CD4-positive, alpha-beta T cell treated with Interferon gamma for 1 hour (primary cell): ENCODE measurements around the gene AGRN.
"Not testable (repeated sequence)": the region's sequence is repeated elsewhere in the genome, so short reads cannot be mapped to it uniquely, and the experiment has no call there.

Experiments
- DNase-seq: peaks from one replicate; pipeline ENCODE4 v3.0.0-alpha.2; 2020

Gene AGRN

GRCh38 chr1:1069056-1069710 is 49.3 kb downstream of the AGRN start:
- DNase-seq, result peak; percentile 85

DNA sequence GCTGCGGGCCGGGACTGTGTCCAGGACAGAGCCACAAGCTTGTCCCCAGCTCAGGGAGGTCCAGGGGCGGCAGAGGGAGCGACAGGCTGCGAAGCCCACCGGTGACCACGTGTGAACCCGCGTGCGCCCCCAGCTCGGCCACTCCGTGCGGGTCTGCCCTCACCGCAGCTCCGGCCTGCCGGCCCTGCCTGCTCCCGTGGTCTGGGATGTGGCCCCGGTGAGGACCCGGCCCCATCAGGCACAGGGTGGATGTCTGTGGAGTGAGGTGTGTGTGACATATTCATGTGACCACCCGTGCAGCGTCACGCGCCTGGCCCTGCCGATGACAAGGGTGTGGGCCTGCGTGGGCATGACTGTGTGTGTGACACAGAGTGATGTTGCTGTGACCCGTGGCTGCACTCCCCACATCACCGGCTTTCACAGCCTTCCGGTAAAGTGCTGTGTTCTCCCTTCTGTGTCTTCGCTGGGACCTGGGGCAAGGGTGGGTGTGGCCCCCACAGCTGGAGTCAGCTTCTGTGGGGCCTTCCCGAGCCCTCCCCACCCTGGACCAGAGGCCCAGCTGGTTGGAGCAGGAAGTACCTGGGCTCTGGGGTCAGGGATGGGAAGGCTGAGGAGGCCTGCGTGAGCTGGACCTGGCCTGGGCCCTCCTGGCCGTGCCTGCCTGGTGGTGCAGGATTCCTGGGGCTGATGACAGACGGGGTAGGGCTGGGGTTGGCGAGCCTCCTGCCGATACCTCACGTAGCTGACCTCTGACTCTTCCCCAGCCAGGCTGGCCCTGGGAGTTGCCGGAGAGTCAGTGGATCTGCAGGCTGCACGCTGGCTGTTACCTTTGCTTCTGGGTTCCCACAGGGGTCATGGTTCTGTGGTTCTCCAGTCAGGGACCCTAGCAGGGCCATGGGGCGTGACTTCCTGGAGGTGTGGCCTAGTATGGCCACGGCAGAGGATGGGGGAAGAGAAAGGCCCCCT is 50.1 kb downstream of the AGRN start:
- DNase-seq, result peak; percentile 29

DNA sequence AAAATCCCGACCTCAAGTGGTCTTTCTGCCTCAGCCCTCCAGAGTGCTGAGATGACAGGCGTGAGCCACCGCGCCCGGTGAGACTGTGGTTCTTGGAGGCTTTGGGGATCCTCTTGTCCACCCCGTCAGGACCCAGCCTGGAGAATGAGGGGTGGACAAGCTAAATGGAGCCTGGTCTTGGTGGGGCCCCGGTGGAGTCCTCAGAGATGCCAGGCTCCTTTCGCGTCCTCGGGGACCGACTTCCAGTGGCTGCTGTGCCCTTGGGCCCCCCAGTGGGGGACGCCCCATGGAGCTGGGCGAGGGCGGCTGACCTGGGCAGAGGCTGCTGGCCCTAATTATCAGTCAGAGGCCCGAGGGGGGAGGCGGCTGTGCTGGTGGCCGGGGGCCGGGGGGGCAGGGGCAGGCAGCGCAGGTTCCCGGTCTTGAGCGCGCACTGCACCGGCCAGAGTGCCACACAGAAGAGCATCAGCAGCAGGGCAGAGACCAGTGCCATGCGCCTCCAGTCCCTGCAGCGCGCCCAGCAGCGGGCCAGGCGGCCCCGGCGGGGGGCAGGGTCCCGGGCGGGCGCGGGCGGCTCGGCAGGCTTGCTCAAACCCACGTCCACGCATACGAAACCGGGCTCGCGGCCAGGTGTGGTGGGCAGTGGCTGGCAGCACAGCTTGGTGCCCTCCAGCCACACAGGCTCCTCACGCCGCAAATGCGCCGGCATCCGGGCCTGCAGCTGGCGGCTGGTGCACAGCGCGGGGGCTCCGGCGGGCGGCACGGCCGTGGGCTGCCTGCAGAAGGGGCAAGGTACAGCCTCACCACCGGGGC is 51.8 kb downstream of the AGRN start:
- DNase-seq, result no peak

- DNase-seq, result no peak
Observed at GRCh38 chr1:1072299-1072848, 52.5 kb downstream of the AGRN start.

GRCh38 chr1:1072849-1073742 is 53.2 kb downstream of the AGRN start:
- DNase-seq, result no peak

DNA sequence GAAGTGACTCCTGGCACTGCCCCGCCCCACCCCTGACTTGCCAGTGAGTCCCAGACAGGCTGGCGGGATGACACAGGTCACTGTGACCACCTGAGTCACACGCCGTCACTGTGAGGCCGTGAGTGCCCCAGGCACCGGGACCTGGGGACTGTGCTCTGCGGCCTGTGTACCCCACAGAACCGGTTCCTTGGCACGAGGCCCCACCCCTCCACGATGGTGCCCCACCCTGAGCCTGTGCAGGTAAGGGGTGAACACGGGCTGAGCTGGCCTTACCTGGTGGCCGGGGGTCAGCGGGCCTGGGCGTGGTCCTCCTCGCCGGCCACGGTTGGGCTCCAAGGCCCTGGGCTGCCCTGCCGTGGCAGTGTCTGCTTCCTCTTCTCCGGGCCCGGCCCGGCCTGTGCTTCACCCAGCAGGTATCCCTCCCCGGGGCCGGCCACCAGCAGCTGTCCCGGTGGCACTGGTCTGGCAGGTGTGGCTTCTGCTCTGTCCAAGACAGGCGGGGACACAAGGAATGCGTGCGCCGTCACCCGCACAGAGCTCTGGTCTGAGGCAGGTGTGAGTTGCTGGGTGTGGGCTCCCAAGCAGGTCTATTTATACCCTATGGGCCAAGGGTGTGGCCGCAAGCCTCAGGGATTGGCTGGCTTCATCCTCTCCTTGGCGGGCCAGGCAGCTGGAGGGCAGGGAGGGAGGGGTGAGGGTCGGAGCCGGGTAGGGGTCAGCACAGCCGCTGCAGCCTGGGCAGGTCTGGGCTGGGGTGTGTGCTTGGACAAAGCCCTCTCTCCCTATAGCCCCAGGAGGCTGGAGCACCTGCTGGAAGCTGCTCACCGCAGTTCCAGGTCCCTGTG is 54.0 kb downstream of the AGRN start, which contains the start of gene RNF223:
Gene RNF223 (minus strand): TSS at position 564 of the 845 bp plus-strand sequence. CDS start 1,740 bp downstream, outside the sequence.
- no peak for DNase-seq

DNA sequence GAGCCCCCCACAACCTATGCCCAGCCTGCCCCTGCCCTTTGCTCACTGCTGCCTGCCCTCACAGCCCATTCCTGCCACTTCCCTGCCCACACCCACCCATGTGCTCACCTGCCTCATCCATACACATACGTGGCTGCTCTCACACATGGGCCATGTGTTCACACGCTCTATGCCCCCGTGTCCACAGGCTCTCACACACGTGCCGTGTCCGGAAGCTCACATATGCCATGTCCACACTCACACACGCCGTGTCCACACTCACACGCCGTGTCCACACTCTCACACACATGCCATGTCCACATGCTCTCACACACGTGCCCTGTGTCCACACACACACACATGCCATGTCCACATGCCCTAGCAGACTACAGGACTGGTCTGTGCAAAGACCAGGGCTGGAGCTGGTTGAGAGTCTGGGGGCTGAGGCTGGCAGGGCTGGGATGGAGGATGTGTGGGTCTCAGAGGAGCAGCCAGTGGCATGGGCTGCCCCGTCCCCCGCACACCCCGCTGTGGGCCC is 54.8 kb downstream of the AGRN start:
- no peak for DNase-seq

DNA sequence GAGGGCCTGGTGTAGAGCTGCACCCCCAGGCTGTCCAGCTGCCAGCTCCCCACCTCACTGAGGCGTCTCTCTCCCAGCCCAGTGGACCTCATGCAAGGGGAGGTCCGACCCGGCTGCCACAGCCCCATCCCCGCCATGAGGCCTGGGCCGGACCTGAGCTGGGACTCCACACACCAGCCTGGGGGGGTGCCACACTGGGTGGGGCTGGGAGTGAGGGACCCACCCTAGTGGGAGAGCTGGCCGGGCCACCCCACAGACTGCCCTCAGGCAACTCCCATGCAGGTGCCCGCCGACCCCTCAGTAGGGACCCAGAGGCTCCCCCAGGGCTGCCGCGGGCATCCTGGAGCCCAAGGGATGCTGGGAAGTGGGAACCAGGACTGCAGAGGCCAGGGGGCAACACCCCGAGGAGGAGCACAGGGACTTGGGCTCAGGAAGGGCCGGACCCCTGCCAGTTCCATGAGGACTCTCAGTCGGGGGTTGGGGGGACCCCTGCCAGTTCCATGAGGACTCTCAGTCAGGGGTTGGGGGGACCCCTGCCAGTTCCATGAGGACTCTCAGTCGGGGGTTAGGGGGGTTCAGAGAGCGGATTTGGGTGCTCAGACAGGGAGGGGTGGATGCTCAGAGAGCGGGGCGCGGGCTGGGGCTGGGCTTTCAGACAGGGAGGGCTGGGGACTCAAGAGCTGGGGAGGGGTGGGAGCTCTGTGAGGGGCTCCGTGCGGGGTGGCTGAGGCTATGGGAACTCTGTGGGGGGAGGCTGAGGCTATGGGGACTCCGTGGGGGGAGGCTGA is 55.4 kb downstream of the AGRN start:
- DNase-seq, result no peak

DNA sequence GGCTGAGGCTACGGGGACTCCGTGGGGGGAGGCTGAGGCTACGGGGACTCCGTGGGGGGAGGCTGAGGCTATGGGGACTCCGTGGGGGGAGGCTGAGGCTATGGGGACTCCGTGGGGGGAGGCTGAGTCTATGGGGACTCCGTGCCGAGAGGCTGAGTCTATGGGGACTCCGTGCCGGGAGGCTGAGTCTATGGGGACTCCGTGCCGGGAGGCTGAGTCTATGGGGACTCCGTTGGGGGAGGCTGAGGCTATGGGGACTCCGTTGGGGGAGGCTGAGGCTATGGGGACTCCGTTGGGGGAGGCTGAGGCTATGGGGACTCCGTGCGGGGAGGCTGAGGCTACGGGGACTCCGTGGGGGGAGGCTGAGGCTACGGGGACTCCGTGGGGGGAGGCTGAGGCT is 57.5 kb downstream of the AGRN start:
- DNase-seq, result not testable (repeated sequence)

DNA sequence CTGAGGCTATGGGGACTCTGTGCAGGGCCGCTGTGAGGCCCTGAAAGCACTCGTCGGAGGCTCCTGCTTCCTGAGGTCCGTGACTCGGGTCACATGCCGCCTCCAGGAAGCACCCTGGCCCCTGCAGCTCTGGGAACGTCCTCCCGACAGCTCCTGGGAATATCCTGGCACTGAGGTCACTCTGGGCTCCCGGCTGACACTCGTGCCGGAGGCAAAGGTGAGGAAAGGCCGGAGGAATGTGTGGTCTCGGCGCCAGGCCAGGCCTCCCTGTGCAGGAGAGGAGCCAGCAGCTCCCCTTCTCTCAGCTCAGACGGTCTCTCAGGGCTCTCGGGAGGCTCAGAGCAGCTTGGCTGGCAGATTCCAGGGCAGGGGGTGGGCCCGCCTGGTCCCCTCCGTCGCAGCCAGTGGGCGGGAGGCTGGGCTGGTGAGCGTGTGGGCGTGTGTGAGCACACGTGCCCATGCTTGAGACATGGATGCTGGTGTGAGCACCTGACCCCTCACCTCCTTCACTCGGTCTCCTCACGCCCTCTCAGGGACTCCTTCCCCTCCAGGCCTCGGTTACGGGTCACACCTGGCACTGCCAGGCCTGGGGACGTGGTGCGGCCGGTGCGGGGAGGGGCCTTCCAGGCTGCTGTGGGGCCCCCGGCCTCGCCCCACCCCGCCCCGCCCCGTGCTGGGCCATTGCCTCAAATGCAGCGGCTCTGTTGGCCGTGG is 59.6 kb downstream of the AGRN start:
- DNase-seq, result peak; percentile 22

DNA sequence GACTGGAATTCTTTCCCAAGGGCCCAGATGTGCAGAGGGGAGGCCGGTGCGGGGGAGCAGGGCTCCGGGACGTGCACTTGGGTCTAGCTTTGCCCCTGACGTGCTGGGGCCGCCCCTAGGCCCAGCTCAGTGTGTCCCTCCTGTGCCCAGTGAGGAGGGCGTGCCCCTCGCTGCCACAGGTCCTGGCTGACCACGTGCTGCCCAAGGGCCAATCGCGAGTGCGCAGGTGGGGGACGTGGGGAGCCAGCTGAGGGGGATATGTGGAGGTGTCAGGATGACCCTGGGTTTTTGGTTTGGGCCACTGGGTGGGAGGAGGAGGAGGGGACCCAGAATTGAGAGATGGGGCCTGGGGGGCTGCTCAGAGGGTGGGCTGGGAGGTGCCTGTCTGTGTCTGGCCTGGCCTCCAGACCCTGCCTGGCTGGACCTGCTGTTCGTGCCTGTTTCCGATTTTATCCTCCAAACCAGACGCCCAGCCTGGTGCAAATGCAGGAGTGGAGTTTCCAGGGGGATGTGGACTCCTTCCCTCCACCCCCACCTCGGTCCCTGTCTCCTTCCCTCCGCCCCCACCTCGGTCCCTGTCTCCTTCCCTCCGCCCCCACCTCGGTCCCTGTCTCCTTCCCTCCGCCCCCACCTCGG is 60.3 kb downstream of the AGRN start:
- DNase-seq, result no peak

- DNase-seq, result no peak
Observed at GRCh38 chr1:1080951-1081310, 61.0 kb downstream of the AGRN start.

- no peak for DNase-seq
Observed at GRCh38 chr1:1081311-1082238, 61.7 kb downstream of the AGRN start.

DNA sequence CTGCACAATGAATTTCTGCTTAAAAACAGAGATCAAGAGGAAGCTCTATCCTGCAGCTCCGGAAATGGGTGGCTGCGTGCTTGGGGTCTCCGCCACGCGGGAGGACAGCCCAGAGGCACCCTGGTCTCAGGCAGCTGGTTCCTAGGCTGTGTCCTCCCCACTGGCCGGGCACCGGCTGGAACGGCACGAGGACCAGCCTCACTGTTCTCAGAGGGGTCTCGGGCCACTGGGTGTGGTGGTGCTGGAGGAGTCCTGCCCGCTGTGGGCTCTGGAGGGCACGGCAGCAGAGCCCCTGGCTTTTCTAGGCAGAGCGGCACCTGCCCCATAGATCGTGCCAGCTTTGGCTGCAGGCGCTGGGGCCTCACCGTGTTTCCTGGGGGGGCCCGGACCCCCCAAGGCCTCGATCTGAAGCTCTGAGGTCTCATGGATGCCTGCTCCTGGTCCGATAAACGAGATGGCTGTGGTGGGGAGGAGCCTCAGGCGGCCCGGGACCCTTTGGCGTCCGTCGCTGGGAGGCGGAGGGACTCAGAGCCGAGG is 62.4 kb downstream of the AGRN start:
- DNase-seq, result no peak

DNA sequence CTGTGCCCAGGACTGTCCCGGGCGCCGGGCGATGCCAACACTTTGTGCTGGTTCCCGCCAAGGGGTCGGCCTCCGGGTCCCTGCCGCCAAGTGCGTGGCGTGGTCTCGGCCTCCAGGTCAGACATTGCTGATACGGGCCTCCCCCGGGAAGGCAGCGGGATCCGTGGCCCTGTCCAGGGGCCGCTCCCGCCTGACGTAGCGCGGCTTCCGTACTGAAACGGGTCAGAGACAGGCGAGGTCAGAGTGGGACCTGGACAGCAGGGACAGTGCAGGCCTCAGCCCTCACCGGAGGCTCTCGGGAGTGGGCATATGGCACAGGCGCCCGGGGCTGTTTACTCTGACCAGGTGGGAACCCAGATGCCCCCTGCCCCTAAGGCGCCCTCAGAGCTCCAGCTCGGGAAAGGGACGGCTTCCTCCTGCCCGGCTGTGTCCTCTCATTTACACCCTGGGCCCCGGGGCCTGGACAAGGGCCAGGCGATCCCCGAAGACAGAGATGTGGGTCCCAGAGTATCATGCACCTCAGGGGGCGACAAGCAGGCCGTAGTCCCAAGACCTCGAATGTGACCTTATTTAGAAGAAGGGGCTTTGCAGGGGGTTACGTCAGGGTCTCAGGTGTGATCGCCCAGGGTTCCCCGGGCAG is 63.0 kb downstream of the AGRN start:
- no peak for DNase-seq
